GM19438 (cell line): Measurements from ENCODE around the gene CFL1.
"Not testable (repeated sequence)": the region's sequence is repeated elsewhere in the genome, so short reads cannot be mapped to it uniquely, and the experiment has no call there.

Experiments
- ATAC-seq: cut with Tn5 transposase; IDR thresholded peaks from one replicate; pipeline ENCODE4 v1.9.1; 2021; ENCODE audit warnings: low read depth; ENCODE audit not compliant: unreplicated experiment

The CFL1 gene

DNA sequence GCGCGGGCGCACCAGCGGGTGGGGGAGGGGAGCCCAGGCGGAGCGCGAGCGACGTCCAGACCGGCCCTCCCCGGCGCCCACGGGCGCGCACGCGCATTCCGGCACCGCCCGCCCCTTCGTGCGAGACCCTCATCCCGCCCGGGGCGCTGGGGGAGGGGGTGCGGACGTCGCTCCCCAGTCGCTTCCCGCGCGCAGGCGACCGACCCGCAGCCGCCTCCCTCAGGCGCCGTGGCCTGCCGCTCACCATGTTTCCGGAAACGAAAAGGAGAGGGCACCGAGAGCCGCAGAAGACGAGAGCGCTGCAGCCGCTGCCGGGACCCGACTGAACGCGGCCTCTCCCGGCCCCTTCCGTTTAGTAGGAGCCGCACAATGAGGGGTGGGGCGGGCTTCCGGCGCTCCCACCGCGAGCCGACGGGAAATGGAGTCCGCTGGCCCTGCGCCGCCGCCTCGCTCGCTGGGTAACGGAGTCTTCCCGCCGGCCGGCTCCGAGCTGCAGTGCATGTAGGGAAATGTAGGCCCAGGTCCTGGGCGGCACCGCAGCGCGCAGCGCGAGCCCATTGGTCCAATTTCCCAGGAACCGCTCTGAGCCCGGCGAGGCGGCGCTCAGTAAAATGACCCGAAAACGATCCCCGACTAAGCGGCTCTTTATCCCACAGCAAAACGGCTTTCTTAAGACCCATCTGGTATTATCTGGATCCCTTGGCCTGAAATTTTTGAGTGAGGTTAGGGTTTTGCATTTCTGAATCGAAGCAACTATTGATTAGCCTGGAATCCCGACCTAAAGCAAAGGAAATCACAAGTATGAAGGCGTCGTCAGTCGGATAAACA is at the start of gene CFL1:
Gene CFL1 (minus strand): TSS at position 328 of the 828 bp plus-strand sequence. CDS start 81 bp downstream, at position 247.
- peak; percentile 35 for ATAC-seq

DNA sequence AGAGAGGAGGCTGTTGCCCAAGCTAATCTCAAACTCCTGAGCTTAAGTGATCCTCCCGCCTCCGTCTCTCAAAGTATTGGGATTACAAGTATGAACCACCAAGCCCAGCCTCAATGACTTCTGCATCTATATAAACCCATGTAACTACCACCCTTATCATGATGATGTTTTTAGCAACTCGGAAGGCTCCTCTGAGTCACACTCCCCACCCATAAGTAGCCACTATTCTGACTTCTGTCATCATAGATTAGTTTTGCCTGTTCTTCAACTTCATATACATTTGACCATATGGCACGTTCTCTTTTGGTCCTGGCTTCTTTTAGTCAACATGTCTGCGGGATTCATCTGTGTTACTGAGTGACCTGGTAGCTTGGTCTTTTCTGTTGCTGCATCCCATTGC is 48.6 kb upstream of the CFL1 start:
- ATAC-seq: no peak

DNA sequence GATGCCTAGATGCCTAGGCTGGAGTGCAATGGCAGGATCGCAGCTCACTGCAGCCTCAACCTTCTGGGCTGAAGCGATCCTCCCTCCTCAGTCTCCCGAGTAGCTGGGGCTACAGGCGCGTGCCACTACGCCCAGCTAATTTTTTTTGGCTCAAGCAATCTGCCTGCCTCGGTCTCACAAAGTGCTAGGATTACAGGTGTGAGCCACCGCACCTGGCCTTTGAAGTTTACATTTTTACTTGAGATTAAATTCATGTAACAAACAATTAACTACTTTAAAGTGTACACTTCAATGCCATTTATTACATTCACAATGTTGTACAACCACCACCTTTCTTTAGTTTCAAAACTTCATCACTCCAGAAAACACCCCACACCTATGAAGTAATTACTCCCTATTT is 45.7 kb upstream of the CFL1 start:
- no peak for ATAC-seq

GRCh38 chr11:65903068-65903481 is 45.1 kb upstream of the CFL1 start:
- ATAC-seq: no peak

DNA sequence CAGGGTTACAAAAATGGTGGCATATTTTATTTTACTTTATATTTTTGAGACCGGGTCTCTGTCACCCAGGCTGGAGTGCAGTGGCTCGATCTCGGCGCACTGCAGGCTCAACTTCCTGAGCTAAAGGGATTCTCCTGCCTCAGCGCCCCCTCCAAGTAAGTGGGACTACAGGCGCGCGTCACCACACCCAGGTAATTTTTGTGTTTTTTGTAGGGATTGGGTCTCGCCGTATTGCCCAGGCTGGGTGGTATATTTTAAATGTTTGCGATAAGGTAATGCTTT is 42.9 kb upstream of the CFL1 start:
- ATAC-seq: no peak

- ATAC-seq: peak; percentile 75
These were observed 42.3 kb upstream of the CFL1 start, which contains the start of gene FOSL1 for GRCh38 chr11:65900125-65900898. Gene FOSL1 (minus strand): TSS chr11:65900388. CDS start chr11:65900339, 49 bp downstream.

GRCh38 chr11:65899356-65900124 is 41.6 kb upstream of the CFL1 start:
- no peak for ATAC-seq

DNA sequence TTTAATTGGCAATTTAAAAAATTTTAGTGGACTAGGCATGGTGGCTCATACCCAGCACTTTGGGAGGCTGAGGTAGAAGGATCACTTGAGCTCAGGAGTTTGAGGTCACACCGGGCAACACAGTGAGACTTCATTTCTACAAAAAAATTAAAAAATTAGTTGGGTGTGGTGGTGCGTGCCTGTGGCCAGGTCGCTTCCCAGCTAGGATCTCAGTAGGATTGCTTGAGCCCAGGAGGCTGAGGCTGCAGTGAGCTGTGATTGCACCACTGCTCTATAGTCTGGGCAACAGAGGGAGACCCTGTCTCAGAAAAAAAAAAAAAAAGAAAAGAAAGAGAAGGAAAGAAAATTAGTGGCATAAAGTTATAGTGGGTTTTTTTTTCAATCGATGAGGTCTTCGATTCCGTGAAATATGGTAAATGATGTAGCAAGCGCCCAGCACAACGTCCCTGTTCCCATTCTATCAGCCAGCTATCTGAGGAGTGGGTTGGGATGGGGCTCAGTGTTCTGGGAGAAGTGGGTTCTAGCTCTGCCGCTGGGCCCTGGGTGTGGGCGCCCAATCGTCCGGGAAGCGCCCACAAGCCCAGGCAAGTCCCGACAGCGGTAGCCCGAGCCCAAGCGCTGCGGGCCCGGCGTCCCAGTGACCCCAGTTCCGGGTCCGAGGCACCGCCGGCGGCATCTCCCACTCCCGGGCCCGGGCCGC is 40.8 kb upstream of the CFL1 start:
- no peak for ATAC-seq

DNA sequence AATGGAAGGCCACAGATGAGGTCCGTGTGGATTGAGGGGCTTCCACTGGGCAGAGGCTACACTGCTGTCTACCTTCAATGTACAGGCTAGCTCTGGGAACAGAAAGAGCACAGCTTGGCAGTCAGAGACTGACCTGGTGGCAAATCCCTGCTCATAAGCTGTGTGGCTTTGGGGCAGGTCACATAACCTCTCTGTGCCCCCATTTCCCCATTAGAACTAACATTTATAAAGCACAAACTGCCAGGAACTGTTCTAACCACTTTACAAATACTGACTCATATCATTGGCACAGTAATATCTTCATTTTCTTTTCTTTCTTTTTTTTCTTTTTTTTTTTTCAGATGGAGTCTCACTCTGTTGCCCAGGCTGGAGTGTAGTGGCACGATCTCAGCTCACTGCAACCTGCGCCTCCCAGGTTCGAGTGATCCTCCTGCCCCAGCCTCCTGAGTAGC is 39.1 kb upstream of the CFL1 start:
- ATAC-seq: no peak

DNA sequence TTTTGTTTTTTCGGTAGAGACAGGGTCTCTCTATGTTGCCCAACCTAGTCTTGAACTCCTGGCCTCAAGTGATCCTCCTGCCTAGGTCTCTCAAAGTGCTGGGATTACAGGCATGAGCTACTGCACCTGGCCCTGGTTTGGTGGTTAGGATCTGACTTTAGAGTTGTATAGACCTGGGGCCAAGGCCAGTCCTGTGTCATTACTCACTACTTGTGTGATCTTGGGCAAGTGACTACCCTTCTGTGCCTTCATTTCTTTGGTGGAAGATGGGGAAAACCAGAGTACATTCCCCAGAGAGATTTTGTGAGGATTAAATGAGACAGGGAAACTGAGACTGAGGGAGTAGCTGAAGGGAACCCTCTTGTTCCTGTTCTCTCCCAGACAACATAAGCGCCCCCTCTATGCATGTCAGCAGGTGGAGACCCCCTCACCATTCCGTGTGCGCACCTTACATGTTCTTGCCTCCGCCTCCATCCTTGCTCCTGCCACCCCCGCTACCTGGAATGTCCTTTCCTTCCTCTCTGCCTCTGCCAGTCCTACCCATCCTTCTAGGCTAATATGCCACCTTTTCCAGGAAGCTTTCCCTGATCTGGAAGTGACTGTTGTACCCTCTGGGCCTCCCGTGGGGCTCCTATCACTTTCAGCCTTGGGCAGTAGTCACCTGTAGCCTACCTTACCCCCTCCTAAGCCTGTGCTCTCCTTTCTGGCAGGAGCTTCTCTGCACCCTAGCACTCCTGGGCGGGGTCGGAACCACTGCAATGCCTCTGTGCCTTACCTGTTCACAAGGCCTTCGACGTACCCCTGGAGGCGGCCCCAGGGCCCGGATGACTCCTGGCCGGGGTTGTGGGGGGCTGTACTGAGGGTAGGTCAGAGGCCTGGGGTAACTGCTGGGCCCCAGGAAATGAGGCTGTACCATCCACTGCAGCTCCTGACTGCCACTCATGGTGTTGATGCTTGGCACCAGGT is 38.3 kb upstream of the CFL1 start:
- ATAC-seq: no peak

GRCh38 chr11:65895482-65895981 is 37.6 kb upstream of the CFL1 start:
- no peak for ATAC-seq

DNA sequence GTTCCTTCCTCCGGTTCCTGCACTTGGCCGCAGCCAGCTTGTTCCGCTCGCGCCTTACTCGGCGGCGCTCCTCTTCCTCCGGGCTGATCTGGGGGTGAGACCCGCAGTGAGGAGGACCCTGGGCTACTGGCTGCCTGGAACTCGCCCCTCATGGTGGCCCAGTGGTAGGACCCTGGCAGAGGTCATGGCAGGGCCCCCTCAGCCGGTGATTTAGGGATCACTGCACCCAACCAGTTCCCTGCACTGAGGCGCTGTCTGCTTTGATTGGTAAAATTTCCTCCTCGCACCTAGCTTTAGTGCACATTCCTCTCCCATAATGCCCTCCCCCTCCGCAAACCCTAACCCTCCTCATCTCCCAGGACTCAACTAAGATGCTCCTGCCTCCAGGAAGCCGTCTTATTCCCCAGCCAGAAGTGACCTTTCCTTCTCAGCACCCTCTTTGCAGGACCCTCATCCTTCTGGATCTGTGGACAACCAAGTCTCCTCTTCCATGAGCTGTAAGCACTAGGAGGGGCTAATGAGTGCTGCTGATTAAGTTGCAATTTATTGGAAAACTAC is 36.1 kb upstream of the CFL1 start:
- no peak for ATAC-seq

- no peak for ATAC-seq
These were observed 34.8 kb upstream of the CFL1 start for GRCh38 chr11:65892661-65893317.

GRCh38 chr11:65892137-65892540 is 34.2 kb upstream of the CFL1 start:
- not testable (repeated sequence) for ATAC-seq

DNA sequence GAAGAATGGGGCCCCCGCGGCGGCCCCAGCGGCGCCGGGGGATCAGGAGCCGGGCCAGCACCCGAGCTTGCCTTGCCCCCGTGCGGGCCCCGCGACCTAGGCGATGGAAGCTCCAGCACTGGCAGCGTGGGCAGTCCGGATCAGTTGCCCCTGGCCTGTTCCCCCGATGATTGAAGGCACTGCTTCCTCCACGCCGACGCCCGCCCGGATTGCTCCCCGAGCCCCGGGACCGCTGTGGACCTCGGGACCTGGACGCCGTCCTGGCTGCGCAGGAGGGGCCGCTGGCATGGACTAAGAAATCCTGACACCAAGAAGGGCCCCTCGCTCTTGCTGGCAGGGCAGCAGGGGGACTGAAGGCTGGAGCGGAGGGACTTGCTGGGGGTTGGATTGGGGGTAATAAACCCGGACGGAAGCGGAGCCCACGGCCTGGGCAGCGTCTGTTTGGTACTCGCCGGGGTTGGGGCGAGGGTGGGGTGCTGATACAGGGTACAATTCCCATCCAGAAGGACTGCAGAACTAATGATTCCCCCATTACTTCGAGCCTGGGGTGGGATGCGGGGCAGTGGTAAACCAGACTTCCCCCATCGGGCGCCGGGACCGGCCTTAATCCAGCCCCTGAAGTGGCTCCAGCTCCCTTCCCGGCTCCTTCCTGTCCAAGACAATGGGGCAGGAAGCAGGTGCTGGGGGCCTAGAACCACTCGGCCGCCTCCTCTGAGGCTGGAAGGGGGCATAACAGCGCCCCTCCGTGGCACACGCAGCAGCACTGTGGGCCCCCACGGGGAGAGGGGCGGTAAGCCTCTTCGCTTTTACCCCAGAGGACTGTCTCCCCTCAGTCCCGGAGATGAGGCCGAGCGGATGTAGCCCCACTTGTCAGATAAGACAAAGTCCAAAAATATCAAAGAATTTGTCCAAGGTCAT is 33.5 kb upstream of the CFL1 start:
- ATAC-seq: no peak

DNA sequence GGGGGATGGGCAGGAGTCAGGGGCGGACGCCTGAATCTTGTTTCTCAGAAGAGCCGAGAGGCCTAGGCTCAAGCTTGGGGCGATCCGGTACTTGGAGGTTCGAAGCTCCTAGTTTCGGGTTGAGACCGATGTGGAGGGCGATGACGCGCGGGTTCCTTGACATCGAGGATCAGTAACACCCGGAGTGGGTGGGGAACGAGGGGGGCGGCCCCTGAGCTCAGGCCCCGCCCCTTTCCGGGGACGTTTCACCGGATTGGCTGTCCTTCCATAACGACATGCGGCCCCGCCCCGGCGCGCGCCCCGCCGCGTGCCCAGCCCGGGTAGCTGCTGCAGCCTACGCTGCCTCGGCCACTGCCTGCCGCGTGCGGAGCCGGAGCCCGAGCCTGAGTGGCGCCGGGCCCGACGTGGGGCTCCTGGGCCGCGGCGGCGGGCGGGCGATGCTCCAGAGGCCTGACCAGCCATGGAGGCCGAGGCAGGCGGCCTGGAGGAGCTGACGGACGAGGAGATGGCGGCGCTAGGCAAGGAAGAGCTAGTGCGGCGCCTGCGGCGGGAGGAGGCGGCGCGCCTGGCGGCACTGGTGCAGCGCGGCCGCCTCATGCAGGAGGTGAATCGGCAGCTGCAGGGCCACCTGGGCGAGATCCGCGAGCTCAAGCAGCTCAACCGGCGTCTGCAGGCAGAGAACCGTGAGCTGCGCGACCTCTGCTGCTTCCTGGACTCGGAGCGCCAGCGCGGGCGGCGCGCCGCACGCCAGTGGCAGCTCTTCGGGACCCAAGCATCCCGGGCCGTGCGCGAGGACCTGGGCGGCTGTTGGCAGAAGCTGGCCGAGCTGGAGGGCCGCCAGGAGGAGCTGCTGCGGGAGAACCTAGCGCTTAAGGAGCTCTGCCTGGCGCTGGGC is 32.6 kb upstream of the CFL1 start, which contains the start of gene CCDC85B:
Gene CCDC85B (plus strand): TSS at position 350 of the 895 bp plus-strand sequence. CDS start 111 bp downstream, at position 461.
- ATAC-seq: peak; percentile 44
